Measurements from ENCODE around the gene PIBF1.

PIBF1 gene

DNA sequence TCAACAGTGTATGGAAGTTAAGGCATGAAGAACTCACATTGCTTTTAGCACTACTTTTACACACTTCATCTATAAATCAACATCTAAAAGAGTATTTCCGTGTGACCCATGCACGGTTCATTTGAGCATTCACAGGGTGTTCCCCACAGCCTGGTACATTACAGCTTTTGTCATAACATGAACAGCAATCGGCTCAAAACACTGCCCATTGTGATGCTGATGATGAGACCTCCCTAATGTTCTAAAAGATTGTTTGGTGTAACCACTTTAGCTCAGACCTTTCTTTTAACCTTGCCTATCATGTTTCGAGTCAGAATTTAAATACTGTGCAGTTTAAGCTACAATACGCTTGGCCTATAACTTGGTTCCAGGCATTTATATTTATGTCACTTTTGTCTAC is 272.8 kb downstream of the PIBF1 start:
- in situ Hi-C loops (cut with MboI; ENCODE audit: low pct_unique_long_range_greater_than_20kb, low sequenced_read_pairs, unreplicated experiment), result loop anchor here (25.0 kb wide), 1 partner anchor 658 kb away; no protein-coding TSS in a partner anchor

DNA sequence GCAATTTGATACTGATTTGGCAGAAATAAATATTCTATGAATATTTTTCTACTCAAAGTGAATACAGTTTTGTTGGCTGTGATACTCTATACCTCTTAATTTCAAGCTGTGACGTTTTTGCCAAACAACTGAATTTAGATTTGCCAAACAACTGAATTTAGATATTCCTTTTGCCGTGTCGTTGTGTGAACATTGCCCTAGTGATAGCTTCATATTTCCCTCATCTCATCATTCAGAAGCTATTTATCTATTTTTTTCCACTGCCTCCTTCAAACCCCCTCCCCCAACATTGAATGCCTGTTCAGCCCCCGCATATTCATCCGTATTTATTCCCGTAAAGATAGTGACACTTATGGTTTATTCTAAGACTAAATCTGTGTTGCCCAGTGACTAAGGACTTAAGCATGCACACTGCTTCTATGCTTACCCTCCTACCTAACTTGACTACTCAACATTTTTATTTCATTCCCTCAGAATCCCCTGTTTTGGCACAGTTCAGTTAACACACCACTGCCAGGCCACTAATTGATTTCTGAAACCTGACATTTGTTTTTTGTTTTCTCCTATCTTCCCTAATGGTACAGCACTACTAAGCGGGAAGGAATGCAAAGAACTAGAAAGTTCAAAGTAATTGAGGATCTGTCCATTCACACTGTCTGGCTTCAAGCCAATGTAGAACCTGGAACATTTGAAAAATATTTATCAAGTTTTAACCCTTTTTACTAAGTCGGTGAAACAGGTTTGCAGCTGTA is 274.1 kb downstream of the PIBF1 start:
- in situ Hi-C loops (cut with MboI; ENCODE audit: low pct_unique_long_range_greater_than_20kb, low sequenced_read_pairs, unreplicated experiment), result loop anchor here (25.0 kb wide), 1 partner anchor 656 kb away; no protein-coding TSS in a partner anchor

More for the DNA sequence above, 272.8 kb downstream of the PIBF1 start:
- DNase-seq (ENCODE audit: low spot score), result no peak
- TF ChIP-seq, protein P1, sequence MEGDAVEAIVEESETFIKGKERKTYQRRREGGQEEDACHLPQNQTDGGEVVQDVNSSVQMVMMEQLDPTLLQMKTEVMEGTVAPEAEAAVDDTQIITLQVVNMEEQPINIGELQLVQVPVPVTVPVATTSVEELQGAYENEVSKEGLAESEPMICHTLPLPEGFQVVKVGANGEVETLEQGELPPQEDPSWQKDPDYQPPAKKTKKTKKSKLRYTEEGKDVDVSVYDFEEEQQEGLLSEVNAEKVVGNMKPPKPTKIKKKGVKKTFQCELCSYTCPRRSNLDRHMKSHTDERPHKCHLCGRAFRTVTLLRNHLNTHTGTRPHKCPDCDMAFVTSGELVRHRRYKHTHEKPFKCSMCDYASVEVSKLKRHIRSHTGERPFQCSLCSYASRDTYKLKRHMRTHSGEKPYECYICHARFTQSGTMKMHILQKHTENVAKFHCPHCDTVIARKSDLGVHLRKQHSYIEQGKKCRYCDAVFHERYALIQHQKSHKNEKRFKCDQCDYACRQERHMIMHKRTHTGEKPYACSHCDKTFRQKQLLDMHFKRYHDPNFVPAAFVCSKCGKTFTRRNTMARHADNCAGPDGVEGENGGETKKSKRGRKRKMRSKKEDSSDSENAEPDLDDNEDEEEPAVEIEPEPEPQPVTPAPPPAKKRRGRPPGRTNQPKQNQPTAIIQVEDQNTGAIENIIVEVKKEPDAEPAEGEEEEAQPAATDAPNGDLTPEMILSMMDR (IDR thresholded peaks at IDR 0.05; ENCODE audit: extremely low read depth, insufficient read depth, missing control alignments), result no peak

DNA sequence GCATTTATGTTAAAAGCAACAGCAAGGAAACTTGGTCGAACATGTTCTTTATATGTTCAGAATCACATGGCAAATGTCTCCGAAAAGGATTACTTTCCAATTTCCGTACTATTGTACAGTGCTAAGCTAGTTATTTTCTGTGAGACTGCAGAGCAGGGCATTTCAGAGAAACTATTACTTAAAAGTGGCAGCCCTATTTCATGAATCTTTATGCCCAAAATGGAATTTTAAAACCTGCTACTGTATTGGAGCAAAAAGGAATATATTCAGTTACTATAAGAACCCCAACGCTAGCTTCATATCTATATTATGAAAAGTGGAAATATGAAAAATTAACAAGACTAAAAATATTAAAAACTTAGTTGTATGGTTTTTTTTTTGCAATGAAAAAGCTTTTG is 274.6 kb downstream of the PIBF1 start:
- in situ Hi-C loops (cut with MboI; ENCODE audit: low pct_unique_long_range_greater_than_20kb, low sequenced_read_pairs, unreplicated experiment), result loop anchor here (25.0 kb wide), 1 partner anchor 656 kb away; no protein-coding TSS in a partner anchor
- TF ChIP-seq, protein P1 (IDR thresholded peaks at IDR 0.05; ENCODE audit: extremely low read depth, insufficient read depth, missing control alignments), result no peak
- DNase-seq (ENCODE audit: low spot score), result no peak

More for the DNA sequence above, 274.1 kb downstream of the PIBF1 start:
- no peak for DNase-seq (ENCODE audit: low spot score)
- TF ChIP-seq, protein P1 (IDR thresholded peaks at IDR 0.05; ENCODE audit: extremely low read depth, insufficient read depth, missing control alignments), result no peak

DNA sequence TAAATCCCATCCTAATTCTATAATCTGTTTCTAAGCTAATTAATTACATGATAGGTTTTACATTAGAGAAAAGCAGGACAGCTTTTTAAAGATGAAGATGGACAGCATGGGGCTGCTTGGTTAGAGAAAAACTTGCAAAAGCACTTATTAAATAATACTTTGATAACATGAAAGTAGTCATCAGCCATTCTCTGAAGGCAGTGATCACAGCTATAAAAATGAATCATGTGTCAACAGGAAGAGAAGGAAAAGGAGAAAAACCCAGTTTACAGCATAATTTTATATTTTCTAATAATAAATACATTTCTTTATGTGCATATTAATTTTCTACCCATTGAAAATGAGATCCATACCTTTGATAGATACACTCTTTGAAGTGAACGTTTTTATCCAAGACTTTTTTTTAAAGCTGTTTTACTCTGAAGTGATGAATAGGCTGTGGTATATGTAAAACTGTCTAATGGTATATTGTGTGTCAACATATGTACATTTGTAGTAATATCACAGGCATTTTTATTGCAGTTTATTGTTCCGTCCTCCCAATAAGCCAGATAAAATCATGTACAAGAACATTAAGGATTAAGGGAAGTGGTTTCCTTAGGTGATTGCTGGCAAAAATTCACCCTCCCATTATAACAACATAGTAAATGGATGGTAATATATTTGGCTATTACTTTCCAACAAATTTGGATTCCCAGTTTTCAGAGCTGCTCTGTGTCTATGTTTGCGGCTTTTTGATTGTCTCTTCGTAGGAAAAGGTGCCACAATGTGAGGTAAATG is 275.5 kb downstream of the PIBF1 start:
- in situ Hi-C loops (cut with MboI; ENCODE audit: low pct_unique_long_range_greater_than_20kb, low sequenced_read_pairs, unreplicated experiment), result loop anchor here (25.0 kb wide), 1 partner anchor 655 kb away; no protein-coding TSS in a partner anchor
- DNase-seq (ENCODE audit: low spot score), result no peak
- TF ChIP-seq, protein P1 (IDR thresholded peaks at IDR 0.05; ENCODE audit: extremely low read depth, insufficient read depth, missing control alignments), result no peak

DNA sequence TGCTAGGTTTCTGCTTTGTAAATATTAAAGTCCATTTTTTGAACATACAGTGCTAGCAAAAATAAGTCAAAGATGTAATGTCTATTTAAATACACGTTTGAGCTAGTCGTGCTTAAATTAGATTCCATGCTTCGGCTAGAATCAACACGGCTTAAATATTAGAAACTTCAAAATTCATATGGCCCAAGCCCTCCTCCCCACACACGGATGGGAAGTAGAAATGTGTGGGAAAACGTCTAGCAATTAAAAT is 276.1 kb downstream of the PIBF1 start:
- in situ Hi-C loops (cut with MboI; ENCODE audit: low pct_unique_long_range_greater_than_20kb, low sequenced_read_pairs, unreplicated experiment), result loop anchor here (25.0 kb wide), 1 partner anchor 654 kb away; no protein-coding TSS in a partner anchor
- no peak for DNase-seq (ENCODE audit: low spot score)
- TF ChIP-seq, protein P1 (IDR thresholded peaks at IDR 0.05; ENCODE audit: extremely low read depth, insufficient read depth, missing control alignments), result no peak

DNA sequence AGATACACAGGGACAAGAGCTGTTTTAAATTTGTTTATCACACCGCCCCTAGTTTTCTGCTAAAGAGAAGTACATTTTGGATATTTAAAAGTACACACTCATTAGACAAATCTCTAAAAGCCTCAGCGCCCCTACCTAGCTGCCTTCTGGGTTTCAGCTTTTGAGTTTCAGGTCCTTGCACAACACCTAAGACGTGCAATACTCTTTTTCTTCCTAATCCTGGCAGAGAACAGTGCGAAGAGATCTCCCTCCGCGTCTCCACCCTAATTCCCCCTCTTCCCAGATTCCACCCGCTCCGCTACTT is 276.5 kb downstream of the PIBF1 start:
- no peak for DNase-seq (ENCODE audit: low spot score)
- TF ChIP-seq, protein P1 (IDR thresholded peaks at IDR 0.05; ENCODE audit: extremely low read depth, insufficient read depth, missing control alignments), result no peak
- in situ Hi-C loops (cut with MboI; ENCODE audit: low pct_unique_long_range_greater_than_20kb, low sequenced_read_pairs, unreplicated experiment), result loop anchor here (25.0 kb wide), 1 partner anchor 654 kb away; no protein-coding TSS in a partner anchor

Measured in GM13977 (cell line).